Tibial nerve (tissue), 4 donors: ENCODE results near the gene LAMB1. TPM values are rescaled to one million over a fixed set of nuclear protein-coding genes. Genes with fewer than 3 reads are reported as not detected.

Experiments used
- DNase-seq, 2 donors: peaks; one replicate each; pipeline ENCODE4 v3.0.0-alpha.2; 2019; ENCODE audit warnings: low spot score in 2 of 2
- H3K27ac ChIP-seq, 4 donors: fragments of 200-600 bp; sonication (generic) in 3 of 4; one replicate each; pipeline ENCODE4 v1.5.1; 2017 to 2019; ENCODE audit warnings: mild to moderate bottlenecking in 1 of 4
- H3K27me3 ChIP-seq, 2 donors: fragments of 200-600 bp; sonication (generic) in 1 of 2; one replicate each; pipeline versions ENCODE4 v1.5.1 to v1.6.0; 2017 to 2019
- H3K36me3 ChIP-seq, 3 donors: fragments of 200-600 bp; sonication (generic); one replicate each; pipeline ENCODE4 v1.5.1; 2018 to 2019
- H3K4me1 ChIP-seq, 4 donors: fragments of 200-600 bp; sonication (generic) in 3 of 4; one replicate each; pipeline ENCODE4 v1.5.1; 2017 to 2019
- H3K4me3 ChIP-seq, 4 donors: fragments of 200-600 bp; sonication (generic) in 3 of 4; one replicate each; pipeline ENCODE4 v1.5.1; 2017 to 2019; ENCODE audit warnings: mild to moderate bottlenecking in 1 of 4, moderate library complexity in 1 of 4
- H3K9me3 ChIP-seq, 4 donors: fragments of 200-600 bp; sonication (generic) in 3 of 4; one replicate each; pipeline ENCODE4 v1.5.1; 2017 to 2019
- EP300 ChIP-seq, 2 donors: sonication (generic); formaldehyde crosslinking; IDR thresholded peaks; one replicate each; pipeline ENCODE4 v1.6.1; 2017; ENCODE audit warnings: antibody characterized with exemption in 2 of 2, mild to moderate bottlenecking in 1 of 2
- POLR2A ChIP-seq, 2 donors: fragments of 450-650 bp; IDR thresholded peaks; one replicate each; pipeline ENCODE4 v1.6.1; 2017; ENCODE audit warnings: antibody characterized with exemption in 2 of 2, mild to moderate bottlenecking in 2 of 2, moderate library complexity in 2 of 2
- WGBS, 2 donors: methylation state at CpG; one replicate each; pipeline ENCODE4 v1.1.5; 2018; 5-methylcytosine and 5-hydroxymethylcytosine counted together
- total RNA-seq, 4 donors: library from RNA; depleted of rRNA; stranded (reverse); fragments of >200 nt; gene quantifications; one replicate each; pipeline ENCODE4 v1.1.0, GENCODE V29; 2016
- TF ChIP-seq, protein P1 (sequence below), 5 experiments: fragments of 200-600 bp in 3 of 5; fragments of 450-650 bp in 2 of 5; sonication (generic) in 3 of 5; IDR thresholded peaks; one replicate each; pipeline ENCODE4 v1.5.1; 2016 to 2019; ENCODE audit warnings: antibody characterized with exemption in 5 of 5, mild to moderate bottlenecking in 3 of 5, moderate library complexity in 2 of 5

LAMB1 gene
- total RNA-seq, 4 donors from 2014 or later, result 232 to 563 (median 357) TPM

DNA sequence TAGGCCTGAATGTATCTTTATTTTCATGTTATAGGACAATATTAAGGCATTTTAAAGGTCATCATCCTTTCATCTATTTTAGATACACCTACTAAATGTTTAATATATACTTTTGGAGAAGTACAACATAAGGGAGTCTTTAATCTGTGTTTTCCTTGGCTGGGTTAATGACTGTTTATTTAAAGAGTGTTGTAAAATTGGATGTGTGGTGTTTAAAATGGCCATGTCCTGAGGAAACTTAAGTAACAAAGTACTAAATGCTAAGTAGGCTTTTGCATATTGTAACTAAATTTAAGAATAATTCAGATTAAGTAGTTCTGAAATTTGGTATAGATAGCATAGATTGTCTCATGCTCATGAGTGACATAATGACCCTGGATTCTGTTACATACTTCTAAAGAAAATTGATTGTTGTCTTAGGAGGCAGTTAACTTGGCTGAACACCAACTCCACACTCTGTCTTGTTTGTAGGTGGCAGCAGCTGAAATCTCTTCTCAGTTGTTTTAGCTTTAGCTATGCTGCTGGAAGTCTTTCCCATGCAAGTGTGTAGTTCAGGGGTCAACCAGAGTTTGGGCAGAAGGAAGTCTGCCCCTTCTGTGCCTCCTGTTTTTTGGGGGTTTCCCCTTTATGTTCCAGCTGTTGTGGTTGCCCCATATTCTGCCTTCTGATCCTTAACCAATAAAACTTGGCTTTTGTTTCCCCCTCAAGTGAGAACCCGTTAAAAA lies 82.8 kb downstream of the LAMB1 start:
- peaks cover 0 to 78% (median 11%) of the 10 kb centered on the region in 3 donors for H3K36me3 ChIP-seq

DNA sequence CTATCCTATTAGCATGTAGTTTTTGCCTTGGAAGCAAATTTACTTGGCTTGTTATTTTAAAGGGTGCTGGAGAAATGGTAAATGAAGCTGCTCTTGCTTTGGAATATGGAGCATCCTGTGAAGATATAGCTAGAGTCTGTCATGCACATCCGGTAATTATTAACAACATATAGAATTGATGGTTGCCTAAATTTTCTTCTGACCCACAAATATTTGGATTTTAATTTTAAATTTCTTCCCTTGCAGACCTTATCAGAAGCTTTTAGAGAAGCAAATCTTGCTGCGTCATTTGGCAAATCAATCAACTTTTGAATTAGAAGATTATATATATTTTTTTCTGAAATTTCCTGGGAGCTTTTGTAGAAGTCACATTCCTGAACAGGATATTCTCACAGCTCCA lies 84.0 kb downstream of the LAMB1 start:
- no peak for DNase-seq
- WGBS, 2 donors, result 95% methylated on average over 2 of the region's 2 CpGs
- H3K27me3 ChIP-seq, result no peaks in the 10 kb centered on the region
- no peaks in the 10 kb centered on the region for H3K9me3 ChIP-seq
- TF ChIP-seq, protein P1, sequence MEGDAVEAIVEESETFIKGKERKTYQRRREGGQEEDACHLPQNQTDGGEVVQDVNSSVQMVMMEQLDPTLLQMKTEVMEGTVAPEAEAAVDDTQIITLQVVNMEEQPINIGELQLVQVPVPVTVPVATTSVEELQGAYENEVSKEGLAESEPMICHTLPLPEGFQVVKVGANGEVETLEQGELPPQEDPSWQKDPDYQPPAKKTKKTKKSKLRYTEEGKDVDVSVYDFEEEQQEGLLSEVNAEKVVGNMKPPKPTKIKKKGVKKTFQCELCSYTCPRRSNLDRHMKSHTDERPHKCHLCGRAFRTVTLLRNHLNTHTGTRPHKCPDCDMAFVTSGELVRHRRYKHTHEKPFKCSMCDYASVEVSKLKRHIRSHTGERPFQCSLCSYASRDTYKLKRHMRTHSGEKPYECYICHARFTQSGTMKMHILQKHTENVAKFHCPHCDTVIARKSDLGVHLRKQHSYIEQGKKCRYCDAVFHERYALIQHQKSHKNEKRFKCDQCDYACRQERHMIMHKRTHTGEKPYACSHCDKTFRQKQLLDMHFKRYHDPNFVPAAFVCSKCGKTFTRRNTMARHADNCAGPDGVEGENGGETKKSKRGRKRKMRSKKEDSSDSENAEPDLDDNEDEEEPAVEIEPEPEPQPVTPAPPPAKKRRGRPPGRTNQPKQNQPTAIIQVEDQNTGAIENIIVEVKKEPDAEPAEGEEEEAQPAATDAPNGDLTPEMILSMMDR (IDR thresholded peaks at IDR 0.05), result no peak
- TF ChIP-seq POLR2A (IDR thresholded peaks at IDR 0.05) (no peak), EP300 (IDR thresholded peaks at IDR 0.05) (no peak)
- peaks cover 0 to 65% (median 11%) of the 10 kb centered on the region in 3 donors for H3K36me3 ChIP-seq
- peaks cover 0 to 29% (median 7%) of the 10 kb centered on the region in 4 donors for H3K4me1 ChIP-seq
- no peak overlapping the region for H3K4me3 ChIP-seq
- H3K27ac ChIP-seq, result no peak overlapping the region

More for the DNA sequence above, 82.8 kb downstream of the LAMB1 start:
- H3K9me3 ChIP-seq, result no peaks in the 10 kb centered on the region
- peaks cover 0 to 31% (median 7%) of the 10 kb centered on the region in 4 donors for H3K4me1 ChIP-seq
- H3K27me3 ChIP-seq, result no peaks in the 10 kb centered on the region
- H3K27ac ChIP-seq, result peak overlapping the region in 2 of 4 donors; percentile 49 to 74
- DNase-seq, result no peak
- H3K4me3 ChIP-seq, result no peak overlapping the region
- WGBS, 2 donors, result 4 to 6% methylated on average over 1 of the region's 1 CpG
- TF ChIP-seq, protein P1 (IDR thresholded peaks at IDR 0.05), result no peak
- TF ChIP-seq POLR2A (IDR thresholded peaks at IDR 0.05), result no peak
- no peak for TF ChIP-seq EP300 (IDR thresholded peaks at IDR 0.05)

DNA sequence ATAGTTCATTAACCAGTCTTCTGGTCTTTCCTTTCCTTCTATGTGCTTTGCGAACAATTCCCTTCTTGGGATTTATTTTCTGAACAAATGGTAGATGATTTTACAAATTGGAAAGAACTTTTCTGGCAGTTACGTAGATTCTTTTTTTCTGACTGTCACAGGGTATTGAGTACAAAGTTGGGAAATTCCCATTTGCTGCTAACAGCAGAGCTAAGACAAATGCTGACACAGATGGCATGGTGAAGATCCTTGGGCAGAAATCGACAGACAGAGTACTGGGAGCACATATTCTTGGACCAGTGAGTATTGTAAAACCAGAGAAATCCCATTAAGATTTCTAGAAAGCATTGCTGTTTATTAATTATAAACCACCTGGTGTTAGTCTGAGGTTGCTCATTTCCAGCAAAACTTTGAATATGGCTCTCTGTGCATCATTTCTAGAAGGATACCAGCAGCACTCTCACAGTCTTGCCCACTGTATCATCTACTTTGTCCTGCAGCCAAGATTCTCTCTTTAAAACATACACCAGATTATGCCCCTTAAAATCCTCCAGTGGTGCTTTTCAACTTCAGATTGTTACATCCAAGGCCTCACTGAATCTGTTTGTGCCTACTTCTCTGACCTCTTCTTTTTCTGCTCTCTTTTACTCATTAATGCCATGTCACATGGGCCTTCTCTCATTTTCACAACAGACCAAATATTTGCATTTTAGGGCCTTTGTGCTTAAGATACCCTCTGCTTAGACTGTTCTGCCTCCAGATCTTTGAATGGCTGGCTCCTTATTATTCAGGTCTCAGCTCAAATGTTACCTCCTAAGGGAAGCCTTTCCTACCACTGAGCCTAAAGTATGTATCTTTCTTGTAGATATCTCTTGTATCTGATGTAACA lies 85.0 kb downstream of the LAMB1 start:
- no peak overlapping the region for H3K4me3 ChIP-seq
- no peak for DNase-seq
- no peaks in the 10 kb centered on the region for H3K9me3 ChIP-seq
- TF ChIP-seq EP300 (IDR thresholded peaks at IDR 0.05) (no peak), POLR2A (IDR thresholded peaks at IDR 0.05) (no peak)
- TF ChIP-seq, protein P1 (IDR thresholded peaks at IDR 0.05), result no peak
- WGBS, 2 donors, result 82 to 85% methylated on average over 3 of the region's 3 CpGs
- peaks cover 0 to 25% (median 7%) of the 10 kb centered on the region in 4 donors for H3K4me1 ChIP-seq
- H3K27ac ChIP-seq, result peak overlapping the region in 1 of 4 donors; percentile 40
- peaks cover 0 to 56% (median 11%) of the 10 kb centered on the region in 3 donors for H3K36me3 ChIP-seq
- no peaks in the 10 kb centered on the region for H3K27me3 ChIP-seq

DNA sequence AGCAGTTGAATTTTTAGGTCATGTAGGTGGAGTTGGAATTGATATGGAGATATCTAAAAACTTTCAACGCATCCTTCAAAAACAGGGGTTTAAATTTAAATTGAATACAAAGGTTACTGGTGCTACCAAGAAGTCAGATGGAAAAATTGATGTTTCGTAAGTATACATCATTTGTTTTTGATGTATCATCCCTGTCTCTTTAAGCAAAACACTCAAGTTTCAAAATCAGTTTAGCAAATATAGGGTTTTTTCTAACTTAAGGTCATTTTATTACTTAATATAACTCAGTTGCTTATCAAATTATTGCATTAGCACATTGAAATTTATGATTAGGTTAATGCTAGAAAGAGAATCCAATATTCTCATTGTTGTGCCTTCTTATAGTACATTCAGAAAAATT lies 87.4 kb downstream of the LAMB1 start:
- TF ChIP-seq EP300 (IDR thresholded peaks at IDR 0.05) (no peak), POLR2A (IDR thresholded peaks at IDR 0.05) (no peak)
- TF ChIP-seq, protein P1 (IDR thresholded peaks at IDR 0.05), result no peak
- Histone ChIP-seq H3K4me1 (peaks cover 0 to 18% (median 3%) of the 10 kb centered on the region in 4 donors), H3K36me3 (peaks cover 0 to 59% (median 11%) of the 10 kb centered on the region in 3 donors), H3K4me3 (no peak overlapping the region), H3K9me3 (no peaks in the 10 kb centered on the region), H3K27ac (no peak overlapping the region), H3K27me3 (no peaks in the 10 kb centered on the region)
- DNase-seq, result no peak
- 99 to 100% methylated on average over 2 of the region's 2 CpGs for WGBS, 2 donors
